SK-N-SH (cell line): ENCODE results near the gene CA6.

ENCODE experiments used
- FOXM1 ChIP-seq: IDR thresholded peaks from 2 replicates; pipeline ENCODE4 v1.4.0; 2012; ENCODE audit warnings: low read depth, mild to moderate bottlenecking
- GABPA ChIP-seq: IDR thresholded peaks from 2 replicates; pipeline ENCODE4 v1.4.0; 2012; ENCODE audit warnings: low read depth, mild to moderate bottlenecking
- JUND ChIP-seq: IDR thresholded peaks from 2 replicates; pipeline ENCODE4 v1.4.0; 2012
- POLR2AphosphoS5 ChIP-seq: IDR thresholded peaks from 2 replicates; pipeline ENCODE4 v1.6.1; 2012; ENCODE audit warnings: low read depth, low read length
- SMC3 ChIP-seq: IDR thresholded peaks from 2 replicates; pipeline ENCODE4 v1.6.1; 2012; ENCODE audit warnings: low read depth, low read length, improper control_type of control experiment
- TCF12 ChIP-seq: IDR thresholded peaks from 2 replicates; pipeline ENCODE4 v1.4.0; 2012
- TF ChIP-seq, protein P1 (sequence below): fragments of 200-600 bp; sonication (generic); IDR thresholded peaks from 2 replicates; pipeline ENCODE4 v1.6.1; 2017; ENCODE audit warnings: antibody characterized with exemption, mild to moderate bottlenecking, moderate library complexity
- TF ChIP-seq, protein P2 (sequence below): fragments of 150-350 bp; IDR thresholded peaks from 2 replicates; pipeline ENCODE4 v1.6.1; 2016; ENCODE audit warnings: mild to moderate bottlenecking, low read depth, low read length
- TF ChIP-seq, protein P3 (sequence below): IDR thresholded peaks from 2 replicates; pipeline ENCODE4 v1.6.1; 2012; ENCODE audit warnings: mild to moderate bottlenecking, low read depth, low read length, moderate library complexity
- TF ChIP-seq, protein P4 (sequence below): IDR thresholded peaks from 2 replicates; pipeline ENCODE4 v1.4.0; 2012; ENCODE audit warnings: low read depth

DNA sequence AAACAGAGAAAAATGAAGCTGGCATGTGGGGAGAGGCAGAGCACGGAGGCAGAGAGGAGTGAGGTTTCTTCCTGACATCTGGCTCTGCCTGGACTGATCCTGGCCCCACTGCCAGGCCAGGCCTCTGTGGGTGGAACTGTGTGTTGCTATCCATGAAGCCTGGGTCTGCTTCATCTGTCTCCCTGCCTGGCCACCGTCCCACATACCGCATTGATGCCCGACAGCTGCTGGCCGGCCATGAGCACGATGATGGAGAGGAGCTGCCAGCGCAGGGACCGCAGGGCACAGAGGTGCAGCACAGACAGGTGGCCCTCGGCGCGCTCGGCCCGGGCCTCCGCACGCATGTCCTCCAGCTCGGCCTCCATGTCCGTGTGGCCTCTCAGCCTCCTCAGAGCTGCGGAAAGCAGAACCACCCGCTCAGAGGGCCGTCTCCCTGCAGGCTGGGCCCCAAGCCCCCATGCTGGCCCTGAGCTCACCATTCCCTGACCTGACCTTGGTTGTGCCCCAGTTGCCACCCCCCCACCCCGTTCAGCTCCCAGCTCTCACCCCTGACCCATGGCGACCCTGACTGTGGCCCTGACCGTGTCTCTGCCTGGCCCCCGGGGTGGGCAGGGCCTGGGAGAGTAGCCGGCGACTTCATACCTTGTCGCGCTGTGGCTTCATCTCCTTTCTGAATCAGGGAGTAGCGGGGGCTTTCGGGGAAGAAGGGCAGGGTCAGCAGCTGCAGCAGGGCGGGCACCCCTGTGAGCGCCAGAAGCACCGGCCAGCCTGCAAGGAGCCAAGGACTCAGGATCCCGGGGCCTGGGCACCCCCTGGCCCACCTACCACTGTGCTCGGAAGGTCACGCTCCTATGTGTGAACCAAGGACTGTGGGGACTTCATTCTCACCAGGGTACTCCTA lies 69.1 kb downstream of the CA6 start:
- TF ChIP-seq, protein P1, sequence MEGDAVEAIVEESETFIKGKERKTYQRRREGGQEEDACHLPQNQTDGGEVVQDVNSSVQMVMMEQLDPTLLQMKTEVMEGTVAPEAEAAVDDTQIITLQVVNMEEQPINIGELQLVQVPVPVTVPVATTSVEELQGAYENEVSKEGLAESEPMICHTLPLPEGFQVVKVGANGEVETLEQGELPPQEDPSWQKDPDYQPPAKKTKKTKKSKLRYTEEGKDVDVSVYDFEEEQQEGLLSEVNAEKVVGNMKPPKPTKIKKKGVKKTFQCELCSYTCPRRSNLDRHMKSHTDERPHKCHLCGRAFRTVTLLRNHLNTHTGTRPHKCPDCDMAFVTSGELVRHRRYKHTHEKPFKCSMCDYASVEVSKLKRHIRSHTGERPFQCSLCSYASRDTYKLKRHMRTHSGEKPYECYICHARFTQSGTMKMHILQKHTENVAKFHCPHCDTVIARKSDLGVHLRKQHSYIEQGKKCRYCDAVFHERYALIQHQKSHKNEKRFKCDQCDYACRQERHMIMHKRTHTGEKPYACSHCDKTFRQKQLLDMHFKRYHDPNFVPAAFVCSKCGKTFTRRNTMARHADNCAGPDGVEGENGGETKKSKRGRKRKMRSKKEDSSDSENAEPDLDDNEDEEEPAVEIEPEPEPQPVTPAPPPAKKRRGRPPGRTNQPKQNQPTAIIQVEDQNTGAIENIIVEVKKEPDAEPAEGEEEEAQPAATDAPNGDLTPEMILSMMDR, result no peak
- TF ChIP-seq JUND (no peak), TCF12 (no peak), POLR2AphosphoS5 (no peak), FOXM1 (no peak), GABPA (no peak), SMC3 (no peak)
- TF ChIP-seq, protein P2, sequence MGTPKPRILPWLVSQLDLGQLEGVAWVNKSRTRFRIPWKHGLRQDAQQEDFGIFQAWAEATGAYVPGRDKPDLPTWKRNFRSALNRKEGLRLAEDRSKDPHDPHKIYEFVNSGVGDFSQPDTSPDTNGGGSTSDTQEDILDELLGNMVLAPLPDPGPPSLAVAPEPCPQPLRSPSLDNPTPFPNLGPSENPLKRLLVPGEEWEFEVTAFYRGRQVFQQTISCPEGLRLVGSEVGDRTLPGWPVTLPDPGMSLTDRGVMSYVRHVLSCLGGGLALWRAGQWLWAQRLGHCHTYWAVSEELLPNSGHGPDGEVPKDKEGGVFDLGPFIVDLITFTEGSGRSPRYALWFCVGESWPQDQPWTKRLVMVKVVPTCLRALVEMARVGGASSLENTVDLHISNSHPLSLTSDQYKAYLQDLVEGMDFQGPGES, result no peak
- TF ChIP-seq, protein P3, sequence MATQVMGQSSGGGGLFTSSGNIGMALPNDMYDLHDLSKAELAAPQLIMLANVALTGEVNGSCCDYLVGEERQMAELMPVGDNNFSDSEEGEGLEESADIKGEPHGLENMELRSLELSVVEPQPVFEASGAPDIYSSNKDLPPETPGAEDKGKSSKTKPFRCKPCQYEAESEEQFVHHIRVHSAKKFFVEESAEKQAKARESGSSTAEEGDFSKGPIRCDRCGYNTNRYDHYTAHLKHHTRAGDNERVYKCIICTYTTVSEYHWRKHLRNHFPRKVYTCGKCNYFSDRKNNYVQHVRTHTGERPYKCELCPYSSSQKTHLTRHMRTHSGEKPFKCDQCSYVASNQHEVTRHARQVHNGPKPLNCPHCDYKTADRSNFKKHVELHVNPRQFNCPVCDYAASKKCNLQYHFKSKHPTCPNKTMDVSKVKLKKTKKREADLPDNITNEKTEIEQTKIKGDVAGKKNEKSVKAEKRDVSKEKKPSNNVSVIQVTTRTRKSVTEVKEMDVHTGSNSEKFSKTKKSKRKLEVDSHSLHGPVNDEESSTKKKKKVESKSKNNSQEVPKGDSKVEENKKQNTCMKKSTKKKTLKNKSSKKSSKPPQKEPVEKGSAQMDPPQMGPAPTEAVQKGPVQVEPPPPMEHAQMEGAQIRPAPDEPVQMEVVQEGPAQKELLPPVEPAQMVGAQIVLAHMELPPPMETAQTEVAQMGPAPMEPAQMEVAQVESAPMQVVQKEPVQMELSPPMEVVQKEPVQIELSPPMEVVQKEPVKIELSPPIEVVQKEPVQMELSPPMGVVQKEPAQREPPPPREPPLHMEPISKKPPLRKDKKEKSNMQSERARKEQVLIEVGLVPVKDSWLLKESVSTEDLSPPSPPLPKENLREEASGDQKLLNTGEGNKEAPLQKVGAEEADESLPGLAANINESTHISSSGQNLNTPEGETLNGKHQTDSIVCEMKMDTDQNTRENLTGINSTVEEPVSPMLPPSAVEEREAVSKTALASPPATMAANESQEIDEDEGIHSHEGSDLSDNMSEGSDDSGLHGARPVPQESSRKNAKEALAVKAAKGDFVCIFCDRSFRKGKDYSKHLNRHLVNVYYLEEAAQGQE, result no peak
- TF ChIP-seq, protein P4, sequence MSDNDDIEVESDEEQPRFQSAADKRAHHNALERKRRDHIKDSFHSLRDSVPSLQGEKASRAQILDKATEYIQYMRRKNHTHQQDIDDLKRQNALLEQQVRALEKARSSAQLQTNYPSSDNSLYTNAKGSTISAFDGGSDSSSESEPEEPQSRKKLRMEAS, result no peak
